HG02885 (cell line): ENCODE data around the gene ZCCHC2.

Experiments
- ATAC-seq: cut with Tn5 transposase; IDR thresholded peaks from one replicate; pipeline ENCODE4 v1.9.1; 2021; ENCODE audit warnings: mild to moderate bottlenecking; ENCODE audit not compliant: unreplicated experiment, poor library complexity

ZCCHC2 gene

DNA sequence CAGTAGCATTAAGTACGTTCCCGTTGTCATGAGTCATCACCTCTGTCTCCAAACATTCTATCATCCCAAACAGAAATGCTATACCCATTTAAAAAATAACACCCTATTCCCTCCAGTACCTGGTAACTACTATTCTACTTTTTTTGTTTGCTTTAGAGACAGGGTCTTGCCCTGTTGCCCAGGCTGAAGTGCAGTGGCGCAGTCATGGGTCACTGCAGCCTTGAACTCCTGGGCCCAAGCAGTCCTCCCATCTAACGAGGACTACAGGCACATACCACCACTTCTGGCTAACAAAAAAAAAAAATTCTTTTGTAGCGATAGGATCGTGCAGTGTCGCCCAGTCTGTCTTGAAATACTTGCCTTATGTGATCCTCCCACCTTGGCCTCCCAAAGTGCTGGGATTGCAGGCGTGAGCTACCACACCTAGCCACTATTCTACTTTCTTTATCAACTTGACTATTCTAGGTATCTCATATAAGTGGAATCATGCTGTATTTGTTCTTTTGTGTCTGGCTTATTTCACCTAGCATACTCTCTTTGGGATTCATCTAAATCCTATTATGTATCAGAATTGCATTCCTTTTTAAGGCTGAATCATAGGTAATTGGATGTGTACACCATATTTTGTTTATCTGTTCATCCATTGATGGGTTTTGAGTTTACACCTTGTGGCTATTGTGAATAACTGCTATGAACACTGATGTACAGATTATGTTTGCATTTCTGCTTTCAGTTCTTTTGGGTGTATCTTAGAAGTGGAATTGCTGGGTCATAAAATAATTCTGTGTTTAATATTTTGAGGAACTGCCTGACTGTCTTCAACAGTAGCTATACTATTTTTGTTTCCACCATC lies 14.4 kb downstream of the ZCCHC2 start:
- ATAC-seq = no peak

DNA sequence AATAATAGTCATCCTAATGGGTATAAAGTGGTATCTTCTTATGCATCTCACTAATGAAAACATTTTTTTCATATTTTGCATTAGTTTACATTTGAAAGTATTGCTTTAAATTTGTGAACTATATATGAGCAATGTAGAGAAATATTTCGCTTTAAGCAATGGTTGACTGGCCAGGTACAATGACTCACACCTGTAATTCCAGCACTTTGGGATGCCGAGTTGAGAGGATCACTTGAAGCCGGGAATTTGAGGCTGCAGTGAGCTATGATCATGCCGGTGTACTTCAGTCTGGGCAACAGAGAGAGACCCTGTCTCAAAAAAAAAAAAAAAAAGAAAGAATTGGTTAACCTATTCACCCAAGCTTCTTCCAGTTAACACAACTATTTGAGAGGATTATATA lies 15.1 kb downstream of the ZCCHC2 start:
- no peak for ATAC-seq

DNA sequence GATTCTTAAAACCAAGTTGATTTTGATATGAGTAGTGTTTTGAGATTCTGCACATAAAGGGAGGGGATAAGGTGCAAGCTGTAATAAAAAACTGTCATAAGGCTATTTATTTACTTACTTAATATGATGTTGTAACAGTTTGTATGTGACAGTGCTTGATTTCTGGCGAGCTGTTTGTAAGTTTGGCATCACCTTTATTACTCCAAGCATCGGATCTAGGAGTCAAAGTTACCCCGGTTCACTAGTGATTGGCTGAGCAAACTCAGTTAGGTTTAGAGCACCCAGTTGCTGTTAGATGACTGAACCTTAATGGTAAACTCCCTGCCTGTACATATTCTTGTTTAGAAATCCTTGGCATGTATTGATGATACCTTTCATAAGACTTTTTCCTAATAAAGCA lies 16.1 kb downstream of the ZCCHC2 start:
- ATAC-seq = no peak

DNA sequence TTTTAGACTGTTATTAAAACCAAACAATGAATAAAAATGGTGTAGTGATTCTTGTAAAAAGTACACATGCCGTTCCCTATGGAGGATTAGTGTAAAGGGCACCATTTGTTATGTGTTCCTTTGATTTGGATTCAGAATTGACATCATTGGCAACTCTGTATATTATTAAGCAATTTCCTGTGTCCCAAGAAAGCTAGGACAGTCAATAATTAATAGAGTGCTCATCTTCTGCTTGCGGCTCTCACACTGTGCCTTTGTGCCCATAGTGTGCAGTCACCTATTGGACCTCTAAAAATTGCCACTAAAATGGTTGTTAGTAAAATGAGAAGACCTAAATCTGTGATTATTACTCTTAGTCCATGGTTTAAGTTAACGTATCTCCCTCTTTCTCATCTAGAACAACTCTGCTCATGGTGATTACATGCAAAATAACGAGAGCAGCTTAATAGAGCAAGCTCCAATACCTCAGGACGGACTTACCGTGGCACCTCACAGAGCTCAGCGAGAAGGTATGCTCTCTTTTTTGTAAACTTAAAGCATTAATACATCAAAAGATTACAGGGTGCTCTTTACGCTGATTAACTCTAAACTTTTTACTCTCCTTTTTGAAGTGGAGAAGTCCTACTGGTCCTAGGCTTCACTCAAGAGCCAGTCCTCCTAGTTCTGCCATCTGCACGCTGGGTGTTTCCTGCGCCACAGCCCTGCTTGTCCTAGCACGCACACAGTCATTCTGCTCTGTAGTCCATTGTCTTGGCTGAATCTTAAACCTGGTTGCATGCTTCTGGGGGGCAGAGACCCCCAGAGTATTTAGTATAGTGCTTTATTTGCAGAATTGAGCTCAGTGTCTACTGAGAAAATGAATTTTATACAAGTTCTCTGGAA lies 16.7 kb downstream of the ZCCHC2 start:
- ATAC-seq = no peak

DNA sequence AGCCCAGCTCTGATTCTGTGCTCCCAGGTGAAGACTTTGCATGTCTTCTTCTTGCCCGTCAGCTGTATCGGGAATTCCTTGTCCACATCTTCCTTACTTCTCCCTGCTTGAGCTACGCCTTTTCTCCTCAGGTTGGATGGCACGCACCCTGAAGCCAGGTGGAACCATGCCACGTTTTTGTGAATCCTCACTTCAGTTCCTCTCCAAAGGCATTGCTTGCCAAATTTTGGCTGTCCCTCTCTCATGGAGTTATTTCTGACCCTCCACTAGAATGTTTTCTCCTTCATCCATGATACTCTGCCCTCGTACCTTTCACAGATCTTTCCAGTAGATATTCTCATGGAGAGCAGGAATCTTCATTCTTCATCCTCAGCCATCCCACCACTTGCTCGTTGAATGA lies 20.2 kb downstream of the ZCCHC2 start:
- no peak for ATAC-seq

DNA sequence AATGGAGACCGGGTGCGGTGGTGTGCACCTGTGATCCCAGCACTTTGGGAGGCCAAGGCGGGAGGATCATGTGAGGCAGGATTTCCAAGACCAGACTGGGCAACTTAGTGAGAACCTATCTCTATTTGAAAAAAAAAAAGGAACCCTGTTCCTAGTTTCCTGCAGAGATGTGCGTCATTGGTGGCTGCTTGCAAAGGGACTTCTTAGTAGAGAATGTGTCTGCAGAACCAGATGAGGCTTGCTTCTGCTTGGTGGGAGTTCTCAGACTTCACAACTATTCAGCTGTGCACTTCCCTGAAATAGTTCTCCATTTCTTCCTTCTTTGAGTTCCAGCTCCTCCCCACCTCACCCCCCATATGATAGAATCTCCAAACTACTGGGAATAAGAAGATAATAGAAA lies 22.3 kb downstream of the ZCCHC2 start:
- ATAC-seq = no peak

DNA sequence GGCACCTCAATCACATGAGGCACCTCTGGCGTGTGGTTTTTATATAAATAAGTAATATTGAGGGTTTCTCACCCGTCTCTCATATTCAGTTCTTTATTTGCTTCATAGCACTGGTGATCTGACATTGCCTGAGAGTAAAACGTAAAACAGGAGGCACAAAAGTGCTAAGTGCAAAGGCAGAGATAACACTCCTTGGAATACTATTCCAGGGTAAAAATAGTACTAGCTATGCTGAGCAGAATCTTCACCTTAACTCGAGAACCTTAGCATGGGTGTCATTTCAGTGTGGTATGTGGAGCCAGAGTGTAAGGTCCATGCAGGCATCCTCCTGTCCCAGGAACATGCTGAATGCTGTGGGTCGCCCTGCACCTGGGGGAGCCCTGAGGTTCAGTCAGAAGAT lies 26.9 kb downstream of the ZCCHC2 start:
- ATAC-seq = no peak

DNA sequence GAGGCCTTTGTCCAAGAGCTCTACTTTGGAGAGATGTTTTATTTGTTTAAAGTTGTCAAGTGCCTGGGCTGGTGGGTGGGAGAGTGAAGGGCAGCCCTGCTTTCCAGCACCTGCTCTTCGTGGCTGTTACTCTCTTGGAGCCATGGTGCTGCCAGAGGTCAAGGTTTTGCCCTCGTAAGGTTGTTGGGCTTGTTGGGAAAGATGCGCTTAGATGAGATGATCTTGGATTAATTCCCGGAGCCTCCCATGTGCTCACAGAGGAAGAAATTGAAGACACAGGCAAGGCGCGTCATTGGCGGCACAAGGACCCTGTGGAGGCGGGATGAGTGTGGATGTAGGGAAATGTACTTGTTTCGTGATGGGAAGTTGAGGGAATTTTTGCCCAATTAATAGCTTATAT lies 27.9 kb downstream of the ZCCHC2 start:
- no peak for ATAC-seq

DNA sequence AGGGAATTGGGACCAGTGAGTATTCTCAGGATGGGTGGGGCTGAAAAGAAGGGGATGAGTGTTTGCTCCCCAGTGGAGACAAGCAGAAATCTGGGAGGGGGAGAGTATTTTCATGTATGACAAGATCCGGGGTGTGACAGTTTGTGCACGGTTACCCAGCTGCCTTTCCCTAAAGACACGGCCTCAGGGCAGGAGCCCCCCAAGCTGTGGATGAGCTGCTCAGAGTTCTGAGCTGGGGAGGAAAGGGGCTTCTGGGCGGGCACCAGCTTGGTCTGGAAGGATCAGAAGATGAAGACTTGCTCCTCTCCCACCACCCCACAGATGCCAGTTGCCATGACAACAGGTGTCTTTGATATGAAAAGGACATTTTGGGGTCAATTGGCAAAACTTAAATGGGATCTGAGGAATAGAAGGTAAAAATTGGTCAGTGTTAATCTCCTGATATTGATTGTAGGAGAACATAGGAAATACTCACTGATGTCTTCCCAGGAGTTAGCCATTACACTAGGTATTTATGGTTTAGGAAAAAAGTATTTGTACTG lies 29.2 kb downstream of the ZCCHC2 start:
- no peak for ATAC-seq

DNA sequence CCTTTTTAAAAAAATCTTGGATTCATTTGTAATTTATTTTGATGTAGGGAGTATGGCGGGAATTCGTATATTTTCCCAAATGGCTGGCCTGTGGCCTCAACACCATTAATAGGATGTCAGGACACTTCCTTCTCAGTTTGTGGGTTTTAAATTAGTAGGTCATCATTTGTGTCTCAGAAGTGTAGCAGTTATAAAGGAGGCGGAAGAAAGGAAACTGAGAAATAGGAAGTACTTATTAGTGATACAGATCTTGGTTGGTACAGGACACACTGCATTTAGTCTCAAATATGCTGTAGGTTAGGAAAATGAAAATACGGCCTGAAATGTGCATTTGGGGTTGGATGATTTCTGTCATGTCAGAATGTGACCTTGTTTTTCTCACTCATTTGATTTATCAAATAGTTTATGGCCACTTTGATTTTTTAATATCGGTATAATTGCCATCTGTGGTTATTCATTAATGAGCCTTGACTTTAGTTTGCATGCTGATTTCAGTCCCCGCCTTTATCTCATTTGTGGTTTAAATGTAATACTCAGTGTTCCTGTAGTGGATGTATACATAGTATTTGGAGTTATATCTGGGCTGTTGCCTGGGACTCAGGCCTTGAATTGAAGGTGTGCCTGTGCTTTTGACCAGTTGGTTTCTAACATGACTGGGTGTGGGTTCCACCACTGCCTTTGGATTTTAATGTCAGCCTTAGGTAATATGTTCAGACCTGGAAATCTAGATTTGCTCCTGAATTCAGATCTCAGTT lies 31.4 kb downstream of the ZCCHC2 start:
- ATAC-seq = peak; percentile 63

DNA sequence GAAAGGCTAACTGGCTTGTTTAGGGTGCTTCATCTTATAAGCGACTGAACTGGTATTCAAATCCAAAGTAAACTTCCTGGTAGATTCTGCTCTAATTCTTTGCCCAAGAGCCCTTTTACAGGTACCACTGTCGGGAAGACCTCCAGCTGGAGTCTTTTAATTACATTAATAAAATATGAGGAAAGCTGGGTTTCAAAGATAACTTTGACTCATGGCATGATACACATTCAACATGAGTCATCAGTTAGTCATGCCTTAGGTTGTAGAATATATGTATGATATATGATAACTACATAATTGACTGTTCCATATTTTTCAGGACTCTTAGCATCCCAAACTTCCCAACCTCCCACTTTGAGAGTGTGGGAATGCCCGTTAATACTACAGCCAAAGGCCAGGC lies 32.3 kb downstream of the ZCCHC2 start:
- ATAC-seq = no peak

DNA sequence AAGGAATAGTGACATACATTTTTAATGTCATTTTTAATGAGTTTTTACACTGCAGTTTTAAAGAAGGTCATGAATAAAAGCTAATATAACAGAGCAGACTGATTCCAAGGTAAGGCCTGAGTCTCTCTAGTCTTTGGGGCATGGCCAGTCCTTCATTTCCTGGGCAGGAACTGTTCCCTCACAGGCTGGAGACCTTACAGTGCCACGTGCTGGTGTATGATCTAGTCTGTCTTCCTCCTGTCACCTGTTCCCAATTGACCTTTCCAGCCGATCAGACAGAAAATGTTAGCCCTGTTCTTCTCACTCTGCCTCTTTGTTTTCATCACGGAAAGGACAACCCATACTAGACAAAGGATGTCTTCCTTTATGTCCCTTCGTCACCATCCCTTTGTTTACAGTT lies 33.6 kb downstream of the ZCCHC2 start:
- no peak for ATAC-seq

DNA sequence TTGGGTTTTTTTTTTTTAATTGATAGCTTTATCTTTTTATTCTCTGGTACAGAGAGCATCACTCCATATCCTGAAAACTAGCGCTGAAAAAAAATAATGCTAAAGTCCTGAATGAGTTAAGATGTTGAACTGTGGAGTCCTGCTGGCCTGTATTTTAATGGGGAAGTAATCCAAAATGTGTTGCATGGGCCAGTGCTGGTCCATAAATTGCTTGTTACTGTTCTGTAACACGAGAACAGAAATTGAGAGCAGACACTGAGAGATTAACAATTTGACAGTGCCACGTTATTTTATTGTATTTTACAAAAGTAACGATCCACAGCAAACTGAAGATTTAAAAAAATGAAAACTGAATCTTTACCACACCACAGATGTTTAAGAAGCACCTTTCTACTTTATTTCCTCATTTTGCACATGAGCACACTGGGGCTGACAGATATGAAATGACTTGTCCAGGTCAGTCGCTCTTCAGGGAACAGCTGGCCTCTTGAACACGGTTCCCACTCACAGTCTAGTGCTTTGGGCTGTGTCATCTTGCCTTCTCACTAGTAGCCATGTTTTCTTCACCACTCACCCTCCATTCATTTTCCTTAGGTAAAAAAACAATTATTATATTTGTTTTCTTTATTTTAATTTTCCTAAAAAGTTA lies 35.3 kb downstream of the ZCCHC2 start:
- peak; percentile 71 for ATAC-seq

DNA sequence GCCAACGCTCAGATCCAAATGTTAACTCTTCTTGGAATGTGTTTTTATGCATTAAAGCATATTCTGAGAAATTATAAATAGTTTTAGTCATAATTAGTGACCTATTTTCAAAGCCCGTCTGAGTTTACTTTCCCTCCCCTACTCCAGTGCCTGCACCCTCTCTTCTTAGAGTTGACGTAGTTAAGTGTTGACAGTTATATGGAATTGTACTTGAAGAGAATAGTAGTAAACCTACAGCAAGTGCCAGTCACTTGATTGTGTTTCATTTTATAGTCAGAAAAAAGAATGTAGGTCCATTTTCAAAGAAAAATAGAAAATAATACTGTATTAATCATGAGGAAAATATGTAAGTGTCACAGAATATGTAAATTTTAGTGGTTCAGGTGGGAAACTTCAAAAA lies 41.2 kb downstream of the ZCCHC2 start:
- ATAC-seq = no peak

DNA sequence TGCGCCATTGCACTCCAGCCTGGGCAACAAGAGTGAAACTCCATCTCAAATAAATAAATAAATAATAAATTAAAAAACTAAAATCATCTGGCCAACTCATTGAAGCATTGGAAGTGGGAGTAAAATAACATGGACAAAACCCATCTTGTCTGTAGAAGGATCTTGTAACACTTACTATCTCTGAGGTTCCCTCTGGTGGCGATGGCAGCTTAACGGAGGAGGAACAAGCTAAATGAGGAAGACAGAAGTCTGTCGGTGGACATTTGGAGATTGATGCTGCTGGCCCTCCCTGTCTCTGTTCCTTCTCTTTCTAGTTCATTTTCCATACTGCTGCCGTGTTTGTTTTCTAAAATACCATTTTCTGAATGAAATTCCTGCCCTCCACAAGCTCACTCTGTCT lies 43.4 kb downstream of the ZCCHC2 start:
- ATAC-seq = no peak

DNA sequence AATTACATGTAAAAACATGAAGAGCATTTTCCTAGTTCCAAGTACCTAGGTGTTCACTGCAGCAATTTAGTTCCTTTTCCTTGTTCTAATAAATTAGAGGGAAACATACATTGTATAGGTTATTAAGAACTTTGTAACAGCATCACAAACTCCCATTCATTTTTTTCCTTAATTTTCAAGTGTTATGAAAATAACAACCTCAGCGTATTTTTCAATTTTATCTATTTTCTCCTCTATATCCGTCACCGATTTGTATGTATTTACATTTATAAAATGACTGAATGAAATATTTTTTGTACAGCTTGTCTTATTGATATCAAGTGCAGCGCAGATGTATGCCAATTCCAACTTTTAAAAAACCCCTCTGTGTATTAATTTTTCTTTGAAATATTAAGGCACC lies 44.0 kb downstream of the ZCCHC2 start:
- ATAC-seq = no peak

DNA sequence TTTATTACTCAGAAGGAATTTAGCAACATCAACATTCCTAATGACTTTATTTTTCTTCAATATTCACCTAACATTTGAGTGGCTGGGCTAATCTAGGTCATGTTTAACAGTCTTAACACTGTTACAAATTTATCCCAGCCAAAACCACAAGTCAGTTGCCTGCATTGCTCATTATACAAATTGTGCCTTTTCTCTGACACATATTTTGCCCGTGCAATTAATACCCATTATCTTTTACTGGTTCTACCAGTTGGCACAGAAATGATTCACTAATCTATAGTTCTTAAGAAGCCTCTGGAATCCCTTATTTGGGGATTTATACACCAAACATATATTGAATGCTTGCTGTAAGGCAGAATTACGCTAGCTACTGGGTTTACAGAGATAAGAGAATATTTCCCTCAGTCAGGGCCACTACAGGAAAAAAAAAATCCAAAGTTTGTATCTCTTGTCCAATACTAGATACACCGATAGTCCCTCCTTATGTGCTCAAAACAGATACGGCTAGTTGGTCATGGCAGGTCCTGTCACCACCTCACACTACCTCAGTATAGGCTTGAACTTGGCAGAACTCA lies 46.3 kb downstream of the ZCCHC2 start:
- ATAC-seq = no peak

DNA sequence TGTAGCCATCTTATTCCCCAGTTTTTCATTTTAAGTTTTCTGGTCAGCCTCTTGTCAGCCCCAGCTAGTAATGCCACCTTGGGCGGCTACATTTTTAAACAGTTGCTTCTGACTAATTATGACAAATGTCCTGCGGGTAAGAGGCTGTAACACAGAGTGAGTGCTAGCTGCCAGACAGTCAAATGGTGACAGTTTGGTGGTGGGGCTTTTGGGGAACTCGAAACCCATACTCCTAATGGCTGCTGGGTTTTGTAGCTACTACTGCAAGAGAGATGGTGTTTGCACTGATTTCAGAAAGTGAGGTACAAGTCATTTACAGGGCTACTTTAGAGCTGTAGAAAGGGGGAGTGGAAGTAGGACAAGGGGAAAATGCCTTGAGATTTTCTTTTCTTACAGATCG lies 48.2 kb downstream of the ZCCHC2 start:
- peak; percentile 78 for ATAC-seq

DNA sequence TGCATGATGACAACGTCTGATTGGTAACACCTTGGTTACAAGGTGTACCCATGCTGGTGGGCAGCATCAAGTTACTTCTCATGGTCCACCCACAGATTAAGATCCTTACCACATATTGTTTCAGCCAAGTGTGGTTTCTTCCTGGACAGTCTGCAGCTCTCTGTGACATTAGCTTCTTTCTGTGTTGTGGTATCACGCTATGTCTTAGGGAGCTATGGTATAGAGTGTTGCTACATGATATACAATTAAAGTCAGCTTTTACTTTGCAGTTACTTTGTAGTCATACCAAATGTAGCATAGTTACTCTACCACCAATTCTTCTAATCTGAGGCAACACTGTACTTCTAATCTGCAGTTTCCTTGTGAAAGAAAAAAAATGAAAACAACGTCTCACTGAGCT lies 48.8 kb downstream of the ZCCHC2 start:
- ATAC-seq = no peak

DNA sequence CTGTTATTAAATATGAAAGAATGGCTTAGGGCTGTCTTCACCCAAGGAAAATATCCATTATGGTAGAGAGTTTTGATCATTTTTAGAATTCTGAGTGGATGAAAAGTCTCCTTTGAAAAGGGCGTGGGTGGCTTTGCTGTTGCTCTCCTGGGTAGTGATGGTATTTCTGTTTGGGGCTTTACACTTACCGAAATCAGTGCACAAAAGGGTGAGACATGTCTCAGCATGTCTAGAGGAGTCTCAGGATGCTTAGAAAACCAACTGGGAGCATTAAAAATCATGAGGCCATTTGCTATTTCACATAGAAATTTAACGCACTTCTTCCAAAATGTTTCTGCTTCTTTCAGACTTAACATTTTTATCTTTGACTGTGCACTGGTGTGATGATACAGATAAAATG lies 49.6 kb downstream of the ZCCHC2 start:
- no peak for ATAC-seq
